Subcutaneous abdominal adipose tissue (tissue), 5 donors: ENCODE data around the gene VIPAS39.

Source experiments
- H3K27ac ChIP-seq: one replicate; pipeline ENCODE4 v1.7.0; 2013; ENCODE audit warnings: low read depth, mild to moderate bottlenecking, inconsistent platforms, low read length, moderate library complexity
- H3K27me3 ChIP-seq, 5 donors: one replicate each; pipeline ENCODE4 v1.7.0; 2013; ENCODE audit warnings: low read length in 5 of 5, inconsistent platforms in 1 of 5; ENCODE audit not compliant: control insufficient read depth in 5 of 5, insufficient read depth in 4 of 5
- H3K36me3 ChIP-seq, 5 donors: one replicate each; pipeline ENCODE4 v1.7.0; 2013; ENCODE audit warnings: low read length in 5 of 5; ENCODE audit not compliant: control insufficient read depth in 5 of 5, insufficient read depth in 5 of 5
- H3K4me1 ChIP-seq, 5 donors: one replicate each; pipeline ENCODE4 v1.7.0; 2013; ENCODE audit warnings: low read length in 5 of 5, mild to moderate bottlenecking in 3 of 5, moderate library complexity in 1 of 5; ENCODE audit not compliant: control insufficient read depth in 5 of 5, insufficient read depth in 5 of 5
- H3K4me3 ChIP-seq, 5 donors: one replicate each; pipeline ENCODE4 v1.7.0; 2013; ENCODE audit warnings: low read length in 5 of 5, low read depth in 1 of 5
- H3K9ac ChIP-seq, 5 donors: one replicate each; pipeline ENCODE4 v1.7.0; 2013; ENCODE audit warnings: low read length in 5 of 5, mild to moderate bottlenecking in 4 of 5, moderate library complexity in 3 of 5
- H3K9me3 ChIP-seq, 5 donors: one replicate each; pipeline ENCODE4 v1.7.0; 2013; ENCODE audit warnings: low read length in 5 of 5; ENCODE audit not compliant: control insufficient read depth in 5 of 5
- donor health status: healthy.
- donor health status: healthy.
- donor health status: healthy.
- donor health status: healthy.
- donor health status: healthy.

VIPAS39 gene

DNA sequence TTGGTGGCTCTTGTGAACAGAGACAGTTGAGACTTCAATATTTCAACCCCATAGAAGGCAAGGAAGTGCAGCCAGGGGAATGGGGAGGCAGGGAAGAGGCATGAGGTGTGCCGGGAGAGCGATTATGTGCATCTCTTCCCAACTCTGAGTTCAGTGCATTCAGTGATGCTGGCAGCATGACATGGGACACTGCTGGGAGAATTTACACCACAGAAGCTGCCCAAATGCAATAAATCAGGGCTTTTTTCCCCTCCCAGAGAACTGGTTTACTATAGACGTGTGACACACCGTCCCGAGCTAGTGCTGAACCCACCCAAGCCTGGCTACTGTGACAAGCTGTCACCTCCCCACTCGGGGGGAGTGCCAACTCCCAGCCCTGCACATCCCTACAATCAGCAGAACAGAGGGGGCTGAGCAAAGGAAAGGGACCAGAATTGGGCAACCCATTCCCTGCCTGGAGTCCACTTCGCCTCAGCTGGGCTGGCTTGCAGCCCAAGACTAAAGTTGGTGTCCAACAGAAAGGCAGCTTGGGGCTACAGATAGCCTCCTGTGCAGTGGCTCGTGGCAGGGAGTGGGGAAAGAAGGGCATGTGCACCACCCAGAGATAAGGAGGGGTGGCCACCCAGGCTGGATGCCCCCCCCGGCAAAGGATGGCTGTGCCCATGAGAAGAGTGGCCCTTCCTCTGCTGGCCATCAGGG, 17.2 kb upstream of the VIPAS39 start:
- Histone ChIP-seq H3K9ac (peak overlapping the region in 1 of 5 donors; percentile 13), H3K27ac (no peak overlapping the region), H3K36me3 (peaks cover 1 to 7% (median 2%) of the 10 kb centered on the region in 5 donors), H3K27me3 (peaks cover 0 to 6% (median 3%) of the 10 kb centered on the region in 5 donors), H3K4me3 (no peak overlapping the region), H3K4me1 (peaks cover 0 to 12% (median 4%) of the 10 kb centered on the region in 5 donors), H3K9me3 (no peaks in the 10 kb centered on the region)

GRCh38 chr14:77473921-77474320, 16.5 kb upstream of the VIPAS39 start:
- H3K9me3 ChIP-seq: no peaks in the 10 kb centered on the region
- peaks cover 5 to 14% (median 10%) of the 10 kb centered on the region in 5 donors for H3K36me3 ChIP-seq
- no peak overlapping the region for H3K27ac ChIP-seq
- peaks cover 0 to 12% (median 4%) of the 10 kb centered on the region in 5 donors for H3K4me1 ChIP-seq
- H3K27me3 ChIP-seq: peaks cover 0 to 6% (median 3%) of the 10 kb centered on the region in 5 donors
- no peak overlapping the region for H3K9ac ChIP-seq
- H3K4me3 ChIP-seq: no peak overlapping the region

GRCh38 chr14:77470224-77470870, 12.9 kb upstream of the VIPAS39 start:
- H3K36me3 ChIP-seq: peaks cover 21 to 50% (median 40%) of the 10 kb centered on the region in 5 donors
- H3K4me3 ChIP-seq: no peak overlapping the region
- peaks cover 0 to 12% (median 4%) of the 10 kb centered on the region in 5 donors for H3K4me1 ChIP-seq
- H3K27me3 ChIP-seq: no peaks in the 10 kb centered on the region
- no peak overlapping the region for H3K9ac ChIP-seq
- H3K27ac ChIP-seq: no peak overlapping the region
- H3K9me3 ChIP-seq: no peaks in the 10 kb centered on the region

DNA sequence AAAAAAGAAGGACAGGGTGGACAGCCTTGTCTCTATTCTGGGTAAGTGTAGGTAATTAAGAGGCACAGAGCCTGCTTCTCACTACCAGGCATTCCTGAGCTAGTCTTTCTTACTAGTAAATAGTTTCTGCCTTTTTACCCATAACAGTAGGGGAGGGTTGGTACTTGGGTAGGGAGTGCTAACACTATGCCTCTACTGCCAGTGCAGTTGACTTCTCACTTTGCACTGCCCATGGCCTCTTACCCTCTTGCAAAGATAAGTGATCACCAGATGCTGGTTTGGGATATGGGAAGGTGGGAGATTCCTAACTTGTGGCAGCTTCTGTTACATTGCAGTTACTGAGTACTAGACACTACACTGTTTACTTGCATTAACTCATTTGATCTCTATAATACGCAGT, 12.1 kb upstream of the VIPAS39 start:
- Histone ChIP-seq H3K4me3 (no peak overlapping the region), H3K27me3 (no peaks in the 10 kb centered on the region), H3K4me1 (peaks cover 0 to 6% (median 2%) of the 10 kb centered on the region in 5 donors), H3K27ac (no peak overlapping the region), H3K36me3 (peaks cover 28 to 58% (median 48%) of the 10 kb centered on the region in 5 donors), H3K9me3 (no peaks in the 10 kb centered on the region), H3K9ac (no peak overlapping the region)

- Histone ChIP-seq H3K27me3 (no peaks in the 10 kb centered on the region), H3K9me3 (no peaks in the 10 kb centered on the region), H3K9ac (no peak overlapping the region), H3K4me1 (peaks cover 0 to 2% (median 0%) of the 10 kb centered on the region in 5 donors), H3K36me3 (peaks cover 28 to 62% (median 52%) of the 10 kb centered on the region in 5 donors), H3K27ac (no peak overlapping the region), H3K4me3 (no peak overlapping the region)
Observed at GRCh38 chr14:77469067-77469505, 11.7 kb upstream of the VIPAS39 start.

GRCh38 chr14:77467801-77468200, 10.4 kb upstream of the VIPAS39 start:
- Histone ChIP-seq H3K9me3 (no peaks in the 10 kb centered on the region), H3K4me3 (no peak overlapping the region), H3K4me1 (no peaks in the 10 kb centered on the region), H3K27me3 (no peaks in the 10 kb centered on the region), H3K36me3 (peaks cover 33 to 75% (median 65%) of the 10 kb centered on the region in 5 donors), H3K9ac (no peak overlapping the region), H3K27ac (no peak overlapping the region)

DNA sequence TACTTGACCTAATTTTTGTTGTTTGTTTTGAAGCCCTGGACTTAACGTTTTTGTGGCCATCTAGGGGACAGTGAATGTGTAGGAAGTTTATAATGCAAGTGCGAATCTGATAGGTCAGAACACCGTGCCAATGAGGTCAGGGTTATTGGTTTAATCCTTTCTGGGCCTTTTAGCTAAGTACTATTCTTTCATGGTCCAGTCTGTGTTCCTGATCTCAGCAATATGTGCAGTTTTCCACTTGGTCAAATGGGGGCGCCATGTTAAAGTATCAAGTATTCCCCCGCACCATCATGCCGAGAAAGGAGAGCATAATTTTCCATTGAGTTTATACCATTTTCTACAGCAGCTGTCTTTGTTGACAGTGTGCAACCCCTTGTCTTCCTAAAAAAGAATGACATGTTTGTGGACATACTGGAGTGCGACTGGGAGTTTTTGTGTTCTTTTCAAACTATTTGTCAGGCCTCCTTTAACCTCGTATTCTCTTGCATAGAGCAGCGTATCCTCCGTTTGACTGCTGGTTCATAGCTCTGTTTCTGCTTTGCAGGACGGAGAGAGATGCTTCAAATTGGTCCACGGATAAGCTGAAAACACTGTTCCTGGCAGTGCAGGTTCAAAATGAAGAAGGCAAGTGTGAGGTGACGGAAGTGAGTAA, 1.8 kb upstream of the VIPAS39 start:
- Histone ChIP-seq H3K4me3 (peak overlapping the region; percentile 84 to 100 (median 93)), H3K9me3 (no peaks in the 10 kb centered on the region), H3K4me1 (peaks cover 8 to 30% (median 25%) of the 10 kb centered on the region in 5 donors), H3K9ac (peak overlapping the region; percentile 93 to 99 (median 98)), H3K27me3 (no peaks in the 10 kb centered on the region), H3K27ac (peak overlapping the region; percentile 100), H3K36me3 (peaks cover 22 to 45% (median 43%) of the 10 kb centered on the region in 5 donors)

DNA sequence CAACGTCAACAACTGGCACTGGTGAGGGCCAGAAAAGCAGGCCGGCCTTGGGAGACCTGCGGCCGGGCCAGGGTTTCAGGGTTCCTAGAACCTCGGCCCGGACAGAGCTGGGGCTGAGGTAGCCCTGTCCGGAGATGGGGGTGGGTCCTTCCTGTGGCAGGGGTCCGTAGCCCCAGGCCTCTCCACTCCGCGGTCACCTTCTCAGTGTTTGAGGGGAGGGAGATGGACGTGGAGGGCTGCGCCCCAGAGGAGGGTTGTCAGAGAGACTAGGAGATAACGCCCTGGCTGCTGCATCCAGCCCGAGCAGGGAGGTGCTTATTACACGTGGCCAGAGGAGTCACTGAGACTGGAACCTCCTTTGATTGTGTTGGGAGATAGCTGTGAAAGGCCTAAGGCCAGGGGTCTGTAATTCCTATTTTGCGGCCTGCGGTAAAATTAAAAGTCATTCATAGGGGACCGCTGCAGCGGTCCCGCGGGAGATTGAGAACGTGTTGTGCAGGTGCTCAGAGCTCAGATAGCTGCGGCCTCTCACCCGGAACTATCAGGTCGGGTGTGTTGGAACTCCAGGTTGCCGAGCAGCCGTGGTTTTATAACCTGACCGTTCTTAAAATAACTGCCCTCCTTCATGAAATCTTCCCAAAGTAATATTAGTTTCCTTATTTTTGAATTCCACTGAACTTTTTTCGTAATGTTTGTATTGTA, 999 bp upstream of the VIPAS39 start:
- peaks cover 8 to 30% (median 25%) of the 10 kb centered on the region in 5 donors for H3K4me1 ChIP-seq
- no peaks in the 10 kb centered on the region for H3K9me3 ChIP-seq
- H3K27ac ChIP-seq: peak overlapping the region; percentile 100
- H3K4me3 ChIP-seq: peak overlapping the region; percentile 84 to 100 (median 93)
- H3K36me3 ChIP-seq: peaks cover 21 to 37% (median 35%) of the 10 kb centered on the region in 5 donors
- no peaks in the 10 kb centered on the region for H3K27me3 ChIP-seq
- peak overlapping the region; percentile 93 to 99 (median 98) for H3K9ac ChIP-seq

GRCh38 chr14:77457115-77457521, 283 bp downstream of the VIPAS39 start:
- H3K4me3 ChIP-seq: peak overlapping the region; percentile 88 to 100 (median 96)
- no peaks in the 10 kb centered on the region for H3K27me3 ChIP-seq
- H3K36me3 ChIP-seq: peaks cover 19 to 36% (median 28%) of the 10 kb centered on the region in 5 donors
- peaks cover 8 to 30% (median 25%) of the 10 kb centered on the region in 5 donors for H3K4me1 ChIP-seq
- H3K9me3 ChIP-seq: no peaks in the 10 kb centered on the region
- H3K9ac ChIP-seq: peak overlapping the region; percentile 93 to 99 (median 98)
- peak overlapping the region; percentile 100 for H3K27ac ChIP-seq
